ENCODE data around the gene PFKM.

PFKM gene

DNA sequence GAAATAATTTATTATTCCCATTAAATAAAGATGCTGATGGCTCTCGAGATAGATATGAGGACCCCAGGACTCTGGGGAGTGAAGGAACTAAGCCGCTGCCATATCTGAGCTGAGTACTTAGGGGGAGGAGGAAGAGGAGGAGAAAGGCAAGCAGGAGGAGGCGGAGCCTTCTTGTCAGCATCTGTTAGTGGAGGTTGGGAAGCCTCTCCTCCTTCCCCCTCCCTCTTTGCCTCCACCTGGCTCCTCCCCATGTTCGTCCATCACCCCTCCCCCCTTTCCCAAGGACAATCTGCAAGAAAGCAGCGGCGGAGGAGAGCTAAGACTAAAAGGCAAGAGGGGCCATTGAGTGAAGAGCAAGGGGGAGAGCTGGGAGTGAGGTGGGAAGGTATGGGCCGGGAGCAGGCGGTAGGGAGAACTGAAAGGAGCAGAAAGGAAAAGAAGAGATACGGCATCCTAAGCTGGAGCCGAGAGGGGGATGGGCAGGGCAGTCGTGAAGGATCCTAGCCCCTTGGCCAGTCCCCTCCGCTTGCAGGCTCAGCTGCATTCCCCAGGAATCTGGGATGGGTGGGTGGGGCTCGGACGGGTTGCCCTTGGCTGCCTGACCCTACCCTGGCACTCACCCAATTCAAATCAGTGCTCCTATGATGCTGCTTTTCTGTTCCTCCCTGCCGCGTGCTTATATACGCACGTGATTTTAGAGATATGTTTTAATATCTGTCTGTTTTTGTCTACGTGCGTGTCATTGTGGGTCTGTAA is at the start of gene PFKM:
Gene PFKM (plus strand): TSS at position 287 of the 756 bp plus-strand sequence. CDS start 3,411 bp downstream, outside the sequence.
- FAIRE-seq: peak; percentile 94
- peak; percentile 73 for DNase-seq (ENCODE audit: insufficient read length, low spot score)

DNA sequence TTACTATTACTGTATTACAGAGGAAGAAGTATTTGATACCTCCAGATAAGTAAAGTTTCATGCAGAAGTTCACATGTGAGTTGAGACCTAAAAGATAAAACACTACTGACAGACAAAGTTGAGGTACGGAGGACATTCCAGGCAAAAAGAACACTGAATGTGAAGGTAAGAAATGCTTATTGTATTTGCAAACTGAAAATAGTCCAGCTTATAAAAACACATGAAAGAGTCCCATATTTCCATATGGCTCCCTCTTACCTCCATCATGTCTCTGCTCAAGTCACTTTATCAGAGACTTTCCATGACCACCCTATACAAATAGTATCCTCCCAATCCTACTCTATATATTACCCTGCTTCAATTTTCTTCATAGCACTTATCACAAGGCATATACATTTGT is 49.1 kb upstream of the PFKM start:
- DNase-seq (ENCODE audit: insufficient read length, low spot score) (no peak), FAIRE-seq (no peak)

DNA sequence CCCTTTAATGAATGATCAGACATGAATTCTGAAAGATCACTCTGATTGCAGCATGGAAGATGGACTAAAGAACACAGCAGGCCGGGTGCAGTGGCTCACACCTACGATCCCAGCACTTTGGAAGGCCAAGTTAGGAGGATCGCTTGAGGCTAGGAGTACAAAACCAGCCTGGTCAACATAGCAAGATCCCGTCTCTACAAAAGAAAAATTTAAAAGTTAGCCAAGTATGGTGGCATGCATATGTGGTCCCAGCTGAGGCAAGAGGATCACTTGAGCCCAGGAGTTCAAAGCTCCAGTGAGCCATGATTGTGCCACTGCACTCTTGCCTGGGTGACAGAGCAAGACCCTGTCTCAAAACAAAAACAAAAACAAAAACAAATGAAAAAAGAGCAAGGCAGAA is 48.4 kb upstream of the PFKM start:
- FAIRE-seq (no peak), DNase-seq (ENCODE audit: insufficient read length, low spot score) (no peak)

DNA sequence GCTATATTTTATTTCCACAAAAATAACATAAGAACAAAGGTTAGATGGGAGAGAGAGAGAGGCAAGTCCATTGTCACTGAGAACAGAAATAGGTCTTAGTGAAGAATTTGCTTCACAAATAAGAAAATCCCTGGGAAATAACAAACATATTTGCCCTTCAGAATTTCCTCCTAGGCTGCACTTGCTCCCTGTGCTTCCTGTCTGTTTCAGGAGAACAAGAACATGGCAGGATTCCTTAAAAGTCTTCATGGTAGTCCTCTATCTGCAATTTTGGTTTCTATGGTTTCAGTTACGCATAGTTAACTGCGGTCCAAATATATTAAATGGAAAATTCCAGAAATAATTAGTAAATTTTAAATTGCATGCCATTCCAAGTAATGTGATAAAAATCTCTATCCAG is 47.4 kb upstream of the PFKM start:
- DNase-seq (ENCODE audit: insufficient read length, low spot score) (no peak), FAIRE-seq (no peak)

DNA sequence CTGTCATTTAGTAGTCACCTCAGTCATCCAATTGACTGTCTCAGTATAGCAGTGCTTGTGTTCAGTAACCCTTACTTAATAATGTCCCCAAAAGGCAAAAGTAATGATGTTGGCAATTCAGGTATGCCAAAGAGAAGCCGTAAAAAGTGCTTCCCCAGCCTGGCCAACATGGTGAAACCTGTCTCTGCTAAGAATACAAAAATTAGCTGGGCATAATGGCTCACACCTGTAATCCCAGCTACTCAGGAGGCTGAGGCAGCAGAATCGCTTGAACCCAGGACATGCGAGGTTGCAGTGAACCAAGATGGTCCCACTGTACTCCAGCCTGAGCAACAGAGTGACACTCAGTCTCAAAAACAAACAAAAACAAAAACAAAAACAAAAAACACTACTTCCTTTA is 46.9 kb upstream of the PFKM start:
- FAIRE-seq (no peak), DNase-seq (ENCODE audit: insufficient read length, low spot score) (no peak)

DNA sequence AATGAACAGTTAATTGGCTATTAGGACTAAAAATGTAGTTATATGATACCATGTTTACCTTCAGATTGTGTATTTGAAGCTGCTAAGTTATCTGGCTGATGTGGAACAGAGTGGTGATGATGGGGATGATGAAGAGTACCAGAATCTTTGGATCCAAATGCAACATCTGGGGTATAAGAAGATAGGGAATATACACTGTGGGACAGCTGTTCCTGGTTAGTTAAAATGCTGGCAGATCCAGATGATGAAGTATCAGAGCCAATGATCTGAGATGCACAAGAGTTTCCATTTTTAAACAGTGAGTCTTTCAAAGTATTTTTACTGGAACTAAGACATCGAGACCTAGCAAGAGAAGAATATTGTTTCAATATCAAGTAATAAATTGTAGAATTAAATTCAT is 44.9 kb upstream of the PFKM start:
- DNase-seq (ENCODE audit: insufficient read length, low spot score): no peak
- no peak for FAIRE-seq

DNA sequence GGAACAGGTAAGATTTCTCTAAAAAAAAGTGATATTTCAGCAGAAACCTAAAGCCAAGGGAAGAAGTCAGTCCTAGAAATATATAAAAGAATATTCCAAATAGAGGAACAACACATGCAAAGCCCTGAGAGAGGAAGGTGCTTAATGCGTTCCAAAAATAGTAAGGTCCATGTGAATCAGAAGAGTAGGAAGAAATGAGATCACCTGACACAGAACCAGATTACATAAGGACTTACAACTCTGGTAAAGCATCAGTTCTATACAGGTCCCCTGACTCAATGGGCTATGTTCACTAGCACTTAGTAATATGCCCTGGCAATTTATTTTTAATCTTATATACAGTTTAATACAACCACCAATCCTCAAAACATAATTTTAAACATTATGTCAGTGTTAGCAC is 43.3 kb upstream of the PFKM start:
- FAIRE-seq: no peak
- no peak for DNase-seq (ENCODE audit: insufficient read length, low spot score)

DNA sequence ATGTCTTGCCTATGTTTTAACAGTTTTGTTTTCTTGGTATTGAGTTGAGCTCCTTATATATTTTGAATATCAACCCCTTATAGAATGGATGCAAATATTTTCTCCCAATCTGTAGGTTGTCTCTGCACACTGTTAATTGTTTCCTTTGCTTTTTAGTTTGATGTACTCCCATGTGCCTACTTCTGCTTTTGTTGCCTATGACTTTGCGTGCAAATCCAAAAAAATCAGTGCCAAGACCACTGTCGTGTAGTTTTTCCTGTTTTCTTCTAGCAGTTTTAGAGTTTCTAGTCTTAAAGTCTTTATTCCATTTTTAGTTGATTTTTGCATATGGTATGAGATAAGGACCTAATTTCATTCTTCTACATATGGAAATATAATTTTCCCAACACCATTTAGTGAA is 42.1 kb upstream of the PFKM start:
- FAIRE-seq (no peak), DNase-seq (ENCODE audit: insufficient read length, low spot score) (no peak)

DNA sequence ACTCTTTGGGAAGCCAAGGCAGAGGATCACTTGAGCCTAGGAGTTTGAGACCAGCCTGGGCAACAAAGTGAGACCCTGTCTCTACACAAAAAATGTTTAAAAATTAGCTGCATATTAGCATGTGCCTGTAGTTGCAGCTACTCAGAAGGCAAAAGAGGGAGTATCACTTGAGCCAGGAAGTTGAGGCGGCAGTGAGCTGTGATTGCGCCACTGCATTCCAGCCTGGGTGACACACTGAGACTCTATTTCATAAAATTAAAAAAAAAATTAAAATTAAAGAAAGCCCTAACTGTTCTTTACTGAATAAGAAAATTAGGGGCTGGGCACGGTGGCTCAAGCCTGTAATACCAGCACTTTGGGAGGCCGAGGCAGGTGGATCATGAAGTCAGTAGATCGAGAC is 40.3 kb upstream of the PFKM start:
- FAIRE-seq (no peak), DNase-seq (ENCODE audit: insufficient read length, low spot score) (no peak)

DNA sequence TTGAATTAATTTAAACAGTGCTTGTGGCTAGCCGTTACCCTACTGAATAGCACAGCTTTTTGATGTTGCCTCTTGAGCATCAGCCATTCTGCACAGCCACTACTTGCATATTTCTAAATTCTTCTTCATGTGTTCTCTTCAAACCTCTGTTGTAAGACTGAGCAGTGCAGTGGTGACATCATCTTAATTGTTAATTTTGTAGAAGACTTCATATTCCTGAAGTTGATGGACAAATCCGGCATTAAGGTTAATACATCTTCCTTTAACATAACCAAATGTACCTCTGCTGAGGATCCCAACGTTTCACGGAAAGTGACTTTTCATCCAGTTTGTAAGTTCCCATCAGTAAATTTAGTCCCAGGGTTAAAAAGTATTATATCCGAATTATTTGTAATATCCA is 38.9 kb upstream of the PFKM start:
- FAIRE-seq (no peak), DNase-seq (ENCODE audit: insufficient read length, low spot score) (no peak)

DNA sequence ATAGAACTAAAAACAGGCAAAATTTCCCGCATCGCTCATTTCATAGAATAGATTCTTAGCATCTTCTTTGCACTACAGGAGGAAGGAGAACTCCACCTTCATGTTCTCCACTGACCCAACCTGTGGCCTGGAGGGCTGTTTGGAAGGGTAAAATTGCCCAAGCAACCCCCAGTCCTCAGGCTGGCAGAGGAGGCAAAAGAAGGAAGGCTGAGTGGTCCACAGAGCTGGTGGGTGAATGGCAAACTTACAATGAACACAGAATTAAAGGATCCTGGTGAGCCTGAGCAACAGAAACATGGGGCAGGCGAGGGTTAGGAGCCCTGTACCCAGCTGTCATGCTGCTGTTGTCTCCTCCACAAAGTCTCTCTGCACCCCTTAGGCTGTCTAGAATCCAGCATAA is 38.3 kb upstream of the PFKM start:
- FAIRE-seq (no peak), DNase-seq (ENCODE audit: insufficient read length, low spot score) (no peak)

DNA sequence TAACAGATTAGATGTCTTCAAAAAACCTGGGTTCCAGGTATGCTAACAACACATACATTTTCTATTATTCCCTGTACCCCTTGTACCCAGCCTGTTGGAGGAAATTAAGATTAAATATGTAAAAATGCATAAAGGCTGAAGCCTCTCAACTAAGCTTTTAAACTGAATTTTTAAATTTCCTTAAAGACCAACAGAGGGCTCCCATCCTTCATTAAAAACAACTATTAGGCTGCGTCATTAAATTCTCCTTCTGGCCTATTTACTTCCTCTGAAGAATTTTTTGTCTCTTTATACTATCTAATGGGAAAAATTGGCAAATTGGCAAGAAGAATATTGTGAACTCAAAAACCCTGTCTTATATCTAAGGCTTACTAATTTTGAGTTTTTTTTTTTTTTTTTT is 35.1 kb upstream of the PFKM start:
- FAIRE-seq: peak; percentile 64
- no peak for DNase-seq (ENCODE audit: insufficient read length, low spot score)

DNA sequence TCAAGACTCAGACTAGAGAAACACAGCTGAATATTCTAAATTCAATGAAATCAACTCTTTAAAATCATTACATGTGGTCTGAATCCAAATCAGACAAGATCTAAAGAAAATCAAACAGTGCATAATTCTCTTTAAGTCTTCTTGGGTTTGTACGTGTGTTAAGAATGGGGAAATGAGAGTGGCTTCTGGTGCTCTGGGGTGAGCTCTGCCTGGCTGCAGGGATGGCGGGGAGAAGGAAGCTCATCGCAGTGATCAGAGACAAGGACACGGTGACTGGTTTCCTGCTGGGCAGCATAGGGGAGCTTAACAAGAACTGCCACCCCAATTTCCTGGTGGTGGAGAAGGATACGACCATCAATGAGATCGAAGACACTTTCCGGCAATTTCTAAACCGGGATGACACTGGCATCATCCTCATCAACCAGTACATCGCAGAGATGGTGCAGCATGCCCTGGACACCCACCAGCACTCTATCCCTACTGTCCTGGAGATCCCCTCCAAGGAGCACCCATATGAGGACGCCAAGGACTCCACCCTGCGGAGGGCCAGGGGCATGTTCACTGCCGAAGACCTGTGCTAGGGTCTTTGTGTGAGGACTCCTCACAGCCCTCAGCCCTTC is 34.2 kb upstream of the PFKM start:
- no peak for FAIRE-seq
- DNase-seq (ENCODE audit: insufficient read length, low spot score): no peak

DNA sequence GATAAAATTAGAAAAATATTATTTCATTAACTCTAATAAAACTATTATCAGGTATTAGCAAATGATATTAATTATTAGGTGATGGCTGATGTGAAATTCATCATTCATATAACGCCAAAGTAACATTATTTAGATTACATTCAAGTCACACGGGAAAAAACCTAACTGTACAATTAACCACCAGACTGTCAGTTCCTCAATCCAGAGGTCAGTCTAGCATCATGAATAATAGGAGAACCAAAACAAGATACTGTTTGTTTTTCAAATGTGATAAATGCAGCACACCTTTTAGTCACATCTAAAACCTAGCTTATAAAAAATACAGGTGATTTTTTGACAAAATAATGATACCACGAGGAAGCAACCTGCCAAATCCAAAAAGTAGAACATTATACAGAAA is 32.8 kb upstream of the PFKM start:
- DNase-seq (ENCODE audit: insufficient read length, low spot score): no peak
- FAIRE-seq: no peak

DNA sequence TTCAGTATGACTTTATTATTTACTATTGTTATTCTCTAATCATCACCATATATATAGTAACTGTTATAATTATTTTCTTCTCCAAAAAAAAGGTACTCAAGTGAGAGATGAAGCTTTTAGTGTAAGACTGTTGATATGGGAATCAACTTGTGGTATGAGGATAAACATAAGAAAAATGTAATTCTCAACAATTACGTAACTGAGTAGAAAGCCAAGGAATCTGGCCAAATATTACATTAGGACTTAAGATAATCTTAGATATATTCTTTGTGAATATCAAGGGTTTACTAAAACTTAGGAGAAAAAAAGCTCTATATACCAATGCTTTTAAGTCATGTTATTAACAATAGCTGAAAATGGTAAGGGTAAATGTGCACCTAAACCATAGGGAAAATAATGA is 26.6 kb upstream of the PFKM start:
- no peak for DNase-seq (ENCODE audit: insufficient read length, low spot score)
- FAIRE-seq: no peak

DNA sequence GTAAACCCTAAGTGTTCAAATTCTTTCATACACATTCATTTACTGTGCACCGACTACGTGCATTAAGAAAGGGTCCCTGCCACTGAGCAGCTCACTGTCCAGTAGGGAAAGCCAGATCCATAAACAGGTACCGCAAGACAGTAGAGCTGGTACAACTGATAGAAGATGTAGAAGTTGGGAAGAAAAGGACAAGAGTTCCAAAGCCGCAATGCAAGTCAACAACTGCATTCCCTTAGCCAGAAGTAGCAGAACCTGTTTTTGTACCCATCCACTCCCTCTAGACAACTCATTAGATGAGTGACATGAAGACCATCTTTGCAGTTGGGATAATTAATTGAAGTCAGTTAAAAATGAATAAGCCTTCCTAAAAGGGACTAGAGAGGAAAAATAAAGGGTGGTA is 14.6 kb upstream of the PFKM start:
- FAIRE-seq (no peak), DNase-seq (ENCODE audit: insufficient read length, low spot score) (no peak)

DNA sequence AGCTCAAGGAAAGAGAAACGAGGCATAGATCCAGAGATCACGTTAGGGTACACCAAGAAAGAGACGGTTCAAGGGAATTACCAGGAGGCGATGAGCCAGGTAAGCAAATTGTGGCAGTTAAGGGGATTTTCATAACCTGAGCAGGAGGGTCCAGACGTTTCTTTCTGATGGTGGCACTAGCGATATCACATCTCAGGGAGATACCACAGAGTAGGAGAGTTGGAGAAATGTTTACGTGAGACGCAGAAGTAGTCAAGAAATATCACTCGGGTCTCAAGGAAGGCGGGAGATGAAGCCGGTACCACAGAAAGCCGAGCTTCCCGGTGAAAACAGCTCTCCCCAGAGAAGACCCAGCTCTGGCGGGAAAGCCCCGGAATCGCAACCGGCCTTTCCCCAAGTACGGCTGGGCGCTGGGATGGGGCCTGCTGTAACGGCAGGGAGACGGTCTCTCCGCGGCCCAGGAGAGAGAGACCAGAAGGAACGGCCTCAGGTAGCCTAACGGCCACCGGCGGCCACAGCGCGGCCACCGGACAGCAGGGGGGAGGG is 13.8 kb upstream of the PFKM start:
- no peak for DNase-seq (ENCODE audit: insufficient read length, low spot score)
- FAIRE-seq: peak; percentile 56

DNA sequence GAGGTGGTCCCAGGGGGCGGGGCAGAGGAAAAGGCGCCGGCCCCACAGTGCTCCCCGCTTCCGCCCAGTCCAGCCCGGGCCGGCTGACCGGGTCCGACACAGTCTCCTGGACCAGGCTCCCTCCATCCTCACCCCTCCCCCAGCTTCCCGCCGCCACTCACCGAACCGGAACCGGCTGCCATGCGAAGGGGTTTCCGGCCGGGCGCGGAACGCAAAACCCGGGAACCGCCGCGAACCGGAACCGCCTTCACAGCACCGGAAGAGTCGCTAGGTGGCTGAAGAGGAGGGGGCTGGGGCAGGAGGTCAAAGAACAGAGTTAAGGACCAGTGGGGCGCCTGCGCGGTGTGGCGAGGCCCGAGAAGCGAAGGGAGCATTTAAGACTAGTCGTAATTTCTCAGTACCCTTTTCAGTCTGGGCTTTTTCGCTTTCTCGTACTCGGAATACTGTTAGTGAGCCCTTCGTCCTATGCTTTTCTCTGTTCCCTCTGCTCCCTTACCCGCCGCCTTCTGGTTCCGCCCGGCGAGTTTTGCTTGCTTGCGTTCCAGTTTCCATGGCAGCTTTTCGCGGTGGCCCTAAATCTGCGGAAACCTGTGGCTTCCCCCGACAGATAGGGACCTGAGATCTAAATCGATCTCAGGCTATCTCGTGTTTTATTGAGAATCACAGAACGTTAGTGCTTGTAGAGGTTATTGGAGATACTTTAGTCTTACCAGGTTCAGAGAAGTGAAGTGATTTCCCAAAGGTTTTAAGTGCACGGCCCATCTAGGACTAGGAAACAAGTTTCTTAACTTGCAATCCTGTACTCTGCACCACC is 13.1 kb upstream of the PFKM start, which contains the start of gene SENP1:
Gene SENP1 (minus strand): TSS at position 213 of the 814 bp plus-strand sequence. CDS start 4,607 bp downstream, outside the sequence.
- peak; percentile 62 for DNase-seq (ENCODE audit: insufficient read length, low spot score)
- peak; percentile 94 for FAIRE-seq

DNA sequence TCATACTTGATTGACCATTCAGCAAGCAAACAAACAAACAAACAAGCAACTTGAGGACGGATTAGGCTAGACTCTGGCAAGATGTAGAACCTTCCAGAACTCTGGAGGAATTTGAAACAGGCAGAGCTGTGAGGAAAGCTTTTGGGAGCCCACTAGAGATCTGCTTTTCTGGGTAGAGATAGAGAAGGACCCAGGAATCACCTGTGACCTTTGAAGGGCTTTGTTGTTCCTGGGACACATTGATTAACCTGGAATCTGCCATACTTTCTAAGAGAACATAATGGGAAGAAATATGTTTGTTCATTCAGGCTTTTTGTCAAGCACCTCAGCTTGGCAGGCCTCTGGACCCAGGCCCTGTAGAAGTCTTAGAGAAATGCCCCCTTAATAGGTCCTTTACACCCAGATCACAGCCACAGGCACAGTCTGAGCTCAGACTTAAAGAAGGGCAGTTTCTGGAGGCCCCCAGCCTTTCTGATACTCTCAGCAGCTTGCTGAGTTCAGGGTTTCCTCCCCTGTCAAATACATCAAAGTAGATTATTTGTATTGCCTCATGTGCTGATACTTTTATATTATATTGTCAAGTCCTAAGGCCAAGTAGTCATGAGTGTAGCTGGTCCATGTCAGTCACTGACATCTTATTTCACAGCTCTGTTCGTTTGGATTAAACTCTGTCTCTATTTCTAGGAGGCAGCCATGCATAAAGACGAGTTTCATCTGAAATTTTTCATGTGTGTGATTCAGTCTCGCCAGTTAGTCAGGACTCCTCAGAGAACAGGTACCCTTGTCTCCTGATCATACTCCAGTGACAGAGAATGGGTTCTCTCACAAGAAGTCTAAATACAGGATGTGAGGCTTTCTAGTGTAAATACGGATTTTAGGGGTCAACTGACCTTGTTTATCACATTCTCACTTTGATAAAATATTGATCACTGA is 12.2 kb upstream of the PFKM start:
- FAIRE-seq (peak; percentile 18), DNase-seq (ENCODE audit: insufficient read length, low spot score) (no peak)

DNA sequence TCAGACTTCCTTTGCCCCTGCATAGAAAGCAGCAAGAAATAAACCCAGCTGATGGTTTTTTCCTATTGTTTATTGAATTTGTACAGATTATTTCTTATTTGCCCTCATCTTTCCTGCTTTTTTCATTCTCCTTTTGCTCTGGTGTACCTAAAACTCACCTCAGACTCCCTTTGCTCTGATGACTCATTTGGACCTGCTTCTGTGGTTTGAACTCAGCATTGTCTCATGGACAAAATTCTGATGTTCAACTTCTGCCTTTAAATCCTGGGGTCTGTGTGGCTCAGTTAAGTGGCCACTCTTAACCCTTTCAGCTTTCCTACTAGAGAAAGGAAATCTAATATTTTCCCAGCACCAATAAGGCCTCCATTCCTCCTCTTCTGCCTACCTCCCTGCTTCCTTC is 9.7 kb upstream of the PFKM start:
- no peak for DNase-seq (ENCODE audit: insufficient read length, low spot score)
- no peak for FAIRE-seq
